Osteocyte (in vitro differentiated cells): ENCODE measurements around the gene KLK2. TPM values are rescaled to one million over a fixed set of nuclear protein-coding genes. Genes with fewer than 3 reads are reported as not detected.

Experiments used
- DNase-seq: peaks from one replicate; pipeline ENCODE4 v3.0.0; 2021; ENCODE audit warnings: mixed read lengths; ENCODE audit not compliant: unreplicated experiment; ENCODE audit errors: extremely low spot score
- H3K27ac Mint-ChIP-seq: one replicate; pipeline ENCODE4 v1.8.0; 2021; ENCODE audit warnings: mild to moderate bottlenecking, mixed read lengths; ENCODE audit not compliant: unreplicated experiment
- H3K27me3 Mint-ChIP-seq: one replicate; pipeline ENCODE4 v1.8.0; 2021; ENCODE audit warnings: mixed read lengths; ENCODE audit not compliant: unreplicated experiment
- H3K36me3 Mint-ChIP-seq: one replicate; pipeline ENCODE4 v1.8.0; 2021; ENCODE audit warnings: mixed read lengths; ENCODE audit not compliant: unreplicated experiment
- H3K4me1 Mint-ChIP-seq: one replicate; pipeline ENCODE4 v1.8.0; 2021; ENCODE audit warnings: mixed read lengths; ENCODE audit not compliant: unreplicated experiment
- H3K4me3 Mint-ChIP-seq: one replicate; pipeline ENCODE4 v1.8.0; 2021; ENCODE audit warnings: mild to moderate bottlenecking, moderate library complexity, mixed read lengths; ENCODE audit not compliant: unreplicated experiment
- H3K9me3 Mint-ChIP-seq: one replicate; pipeline ENCODE4 v1.8.0; 2021; ENCODE audit warnings: mixed read lengths; ENCODE audit not compliant: unreplicated experiment
- CTCF ChIP-seq: fragments of 200-600 bp; sonication (generic); IDR thresholded peaks from 2 replicates; pipeline ENCODE4 v1.5.0; 2021; ENCODE audit warnings: antibody characterized with exemption, mild to moderate bottlenecking, moderate library complexity
- total RNA-seq: library from RNA; stranded (reverse); gene quantifications from 2 replicates; pipeline ENCODE4 v1.2.1, GENCODE V29; 2021

KLK2 gene
- total RNA-seq, 1 donor from 2014 or later: not detected

GRCh38 chr19:50839712-50840655 is 33.3 kb upstream of the KLK2 start:
- Mint-ChIP-seq H3K27me3 (no peaks in the 10 kb centered on the region), H3K27ac (no peak overlapping the region), H3K4me3 (no peak overlapping the region), H3K9me3 (peaks cover 5% of the 10 kb centered on the region), H3K36me3 (no peaks in the 10 kb centered on the region), H3K4me1 (peaks cover 9% of the 10 kb centered on the region)
- TF ChIP-seq CTCF: no peak
- no peak for DNase-seq

GRCh38 chr19:50842130-50842529 is 31.1 kb upstream of the KLK2 start:
- H3K4me1 Mint-ChIP-seq: no peaks in the 10 kb centered on the region
- H3K27me3 Mint-ChIP-seq: no peaks in the 10 kb centered on the region

GRCh38 chr19:50843205-50843604 is 30.0 kb upstream of the KLK2 start:
- no peak for TF ChIP-seq CTCF
- H3K27ac Mint-ChIP-seq: no peak overlapping the region
- DNase-seq: no peak
- no peak overlapping the region for H3K4me3 Mint-ChIP-seq
- no peaks in the 10 kb centered on the region for H3K36me3 Mint-ChIP-seq
- no peaks in the 10 kb centered on the region for H3K4me1 Mint-ChIP-seq
- peaks cover 5% of the 10 kb centered on the region for H3K9me3 Mint-ChIP-seq
- H3K27me3 Mint-ChIP-seq: no peaks in the 10 kb centered on the region

More at GRCh38 chr19:50842130-50842529, 31.1 kb upstream of the KLK2 start:
- Mint-ChIP-seq H3K4me3 (no peak overlapping the region), H3K9me3 (peaks cover 5% of the 10 kb centered on the region), H3K36me3 (no peaks in the 10 kb centered on the region), H3K27ac (no peak overlapping the region)
- no peak for TF ChIP-seq CTCF
- no peak for DNase-seq

- H3K9me3 Mint-ChIP-seq: peaks cover 5% of the 10 kb centered on the region
- no peak overlapping the region for H3K27ac Mint-ChIP-seq
- H3K27me3 Mint-ChIP-seq: no peaks in the 10 kb centered on the region
- DNase-seq: no peak
- H3K4me3 Mint-ChIP-seq: no peak overlapping the region
- no peak for TF ChIP-seq CTCF
- no peaks in the 10 kb centered on the region for H3K4me1 Mint-ChIP-seq
- no peaks in the 10 kb centered on the region for H3K36me3 Mint-ChIP-seq
Observed at GRCh38 chr19:50843701-50844221, 29.5 kb upstream of the KLK2 start.

GRCh38 chr19:50844296-50844935 is 28.8 kb upstream of the KLK2 start:
- no peak for DNase-seq
- H3K27me3 Mint-ChIP-seq: no peaks in the 10 kb centered on the region
- no peaks in the 10 kb centered on the region for H3K36me3 Mint-ChIP-seq
- H3K4me1 Mint-ChIP-seq: no peaks in the 10 kb centered on the region
- peaks cover 5% of the 10 kb centered on the region for H3K9me3 Mint-ChIP-seq
- H3K27ac Mint-ChIP-seq: no peak overlapping the region
- H3K4me3 Mint-ChIP-seq: no peak overlapping the region
- TF ChIP-seq CTCF: no peak
